ENCODE data around the gene ABR. TPM values are rescaled to one million over a fixed set of nuclear protein-coding genes. Genes with fewer than 3 reads are reported as not detected.

Gene ABR
- 100 to 1,000 TPM in 2 of 4 donors, 10 to 100 TPM in 2; 35.4 to 192 (median 138) TPM for total RNA-seq

DNA sequence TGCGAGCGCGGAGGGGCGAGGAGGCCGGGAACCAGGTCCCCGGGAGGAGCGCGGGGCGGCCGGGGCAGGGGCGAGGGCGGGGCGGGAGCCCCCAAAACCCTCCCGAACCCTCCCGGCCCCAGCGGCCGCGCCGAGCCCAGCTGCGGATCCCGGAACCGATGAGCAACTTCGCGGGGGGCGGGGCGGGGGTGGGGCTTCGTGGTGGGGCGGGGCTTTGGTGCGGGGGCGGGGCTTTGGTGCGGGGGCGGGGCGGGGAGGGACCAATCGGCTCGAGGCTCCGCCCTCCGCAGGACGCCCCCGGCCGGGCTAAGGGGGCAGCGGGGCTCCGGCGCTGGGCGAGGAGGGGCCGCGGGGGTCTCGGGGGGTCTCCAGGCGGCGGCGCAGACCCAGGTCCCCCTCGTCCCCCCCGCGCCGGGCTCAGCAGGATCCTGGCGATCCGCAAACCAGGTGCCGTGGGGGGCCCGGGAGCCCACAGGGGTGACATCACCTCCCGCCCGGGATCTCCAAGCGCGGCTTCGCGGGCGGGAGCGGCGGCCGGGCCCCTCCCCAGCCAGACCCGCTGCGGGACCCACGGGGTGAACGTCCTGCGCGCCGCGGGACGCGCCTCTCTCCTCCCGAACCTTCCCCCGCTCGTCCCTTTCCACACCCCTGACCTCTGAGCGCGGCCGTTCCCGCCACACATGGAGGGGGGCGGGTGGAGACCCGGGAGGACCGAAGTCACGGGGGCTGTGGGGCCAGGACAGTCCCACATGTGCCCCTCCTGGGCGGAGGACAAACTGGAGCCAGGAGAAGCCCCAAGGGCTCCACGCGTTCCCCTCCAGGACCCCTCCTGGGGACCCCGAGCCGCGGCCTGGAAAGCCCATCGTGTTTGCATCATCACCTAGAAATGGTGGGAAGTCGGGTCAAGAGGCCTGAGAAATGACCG, at the start of gene ABR:
ABR (minus strand) TSS at position 164 of the 925 bp plus-strand sequence. CDS start 254 bp downstream, outside the sequence.
- peak; percentile 75 for DNase-seq
- Histone ChIP-seq H3K27me3 (no peaks in the 10 kb centered on the region), H3K9me3 (no peaks in the 10 kb centered on the region), H3K4me1 (peaks cover 0 to 14% of the 10 kb centered on the region in 2 donors), H3K36me3 (no peaks in the 10 kb centered on the region), H3K4me3 (peak within 1 kb of the TSS; percentile 80 to 86), H3K27ac (peak within 1 kb of the TSS; percentile 79 to 93)
- TF ChIP-seq, protein P1, sequence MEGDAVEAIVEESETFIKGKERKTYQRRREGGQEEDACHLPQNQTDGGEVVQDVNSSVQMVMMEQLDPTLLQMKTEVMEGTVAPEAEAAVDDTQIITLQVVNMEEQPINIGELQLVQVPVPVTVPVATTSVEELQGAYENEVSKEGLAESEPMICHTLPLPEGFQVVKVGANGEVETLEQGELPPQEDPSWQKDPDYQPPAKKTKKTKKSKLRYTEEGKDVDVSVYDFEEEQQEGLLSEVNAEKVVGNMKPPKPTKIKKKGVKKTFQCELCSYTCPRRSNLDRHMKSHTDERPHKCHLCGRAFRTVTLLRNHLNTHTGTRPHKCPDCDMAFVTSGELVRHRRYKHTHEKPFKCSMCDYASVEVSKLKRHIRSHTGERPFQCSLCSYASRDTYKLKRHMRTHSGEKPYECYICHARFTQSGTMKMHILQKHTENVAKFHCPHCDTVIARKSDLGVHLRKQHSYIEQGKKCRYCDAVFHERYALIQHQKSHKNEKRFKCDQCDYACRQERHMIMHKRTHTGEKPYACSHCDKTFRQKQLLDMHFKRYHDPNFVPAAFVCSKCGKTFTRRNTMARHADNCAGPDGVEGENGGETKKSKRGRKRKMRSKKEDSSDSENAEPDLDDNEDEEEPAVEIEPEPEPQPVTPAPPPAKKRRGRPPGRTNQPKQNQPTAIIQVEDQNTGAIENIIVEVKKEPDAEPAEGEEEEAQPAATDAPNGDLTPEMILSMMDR (IDR thresholded peaks at IDR 0.05) = no peak
- TF ChIP-seq POLR2A (IDR thresholded peaks at IDR 0.05) = peak in 1 of 2 donors; percentile 83
- intact Hi-C loops (cut with DNase I; ENCODE audit: low total_unique reads) = no loop called here

- H3K4me3 ChIP-seq = peak overlapping the region; percentile 18 to 38
- peaks cover 0 to 22% of the 10 kb centered on the region in 2 donors for H3K4me1 ChIP-seq
- H3K36me3 ChIP-seq = no peaks in the 10 kb centered on the region
- TF ChIP-seq POLR2A (IDR thresholded peaks at IDR 0.05) = peak in 1 of 2 donors; percentile 27
- TF ChIP-seq, protein P1 (IDR thresholded peaks at IDR 0.05) = no peak
- peak overlapping the region; percentile 5 to 29 for H3K27ac ChIP-seq
- intact Hi-C loops (cut with DNase I; ENCODE audit: low total_unique reads) = no loop called here
- DNase-seq = peak in 1 of 2 donors; percentile 37
- H3K9me3 ChIP-seq = no peaks in the 10 kb centered on the region
- H3K27me3 ChIP-seq = peaks cover 4 to 13% of the 10 kb centered on the region in 2 donors
These were observed 49.6 kb upstream of the ABR start for GRCh38 chr17:1229349-1229899.

DNA sequence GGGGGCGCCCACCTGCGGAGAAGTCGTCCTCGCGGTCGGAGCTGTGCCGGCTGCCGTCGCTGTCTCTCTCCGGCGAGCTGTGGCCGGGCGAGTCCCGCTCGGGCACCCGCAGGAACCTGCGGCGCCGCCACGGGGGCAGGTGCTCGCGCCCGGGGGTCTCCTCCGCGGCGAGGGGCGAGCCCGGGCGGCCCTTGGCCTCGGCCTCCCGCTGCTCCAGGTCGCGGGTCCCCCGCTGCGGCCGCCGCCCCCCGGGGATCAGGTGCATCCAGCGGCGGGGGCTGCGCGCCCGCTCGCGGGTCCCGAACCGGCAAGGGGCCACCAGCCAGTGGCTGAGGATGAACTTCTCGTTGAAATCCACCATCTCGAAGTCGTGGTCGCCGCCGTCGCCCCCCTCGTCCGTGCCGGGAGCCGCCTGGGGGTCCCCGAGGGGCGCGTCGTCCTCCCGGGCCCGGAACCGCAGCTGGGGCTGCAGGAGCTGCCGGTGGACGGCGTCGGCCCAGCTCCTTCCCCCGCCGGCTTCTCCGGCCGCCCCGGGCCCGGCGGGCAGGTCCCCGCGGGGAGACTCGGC, 49.1 kb upstream of the ABR start:
- Histone ChIP-seq H3K4me3 (peak overlapping the region; percentile 18 to 38), H3K36me3 (no peaks in the 10 kb centered on the region), H3K4me1 (peaks cover 0 to 22% of the 10 kb centered on the region in 2 donors), H3K9me3 (no peaks in the 10 kb centered on the region), H3K27ac (peak overlapping the region in 1 of 2 donors; percentile 29), H3K27me3 (peaks cover 4 to 13% of the 10 kb centered on the region in 2 donors)
- no peak for DNase-seq
- intact Hi-C loops (cut with DNase I; ENCODE audit: low total_unique reads) = no loop called here
- TF ChIP-seq, protein P1 (IDR thresholded peaks at IDR 0.05) = no peak
- TF ChIP-seq POLR2A (IDR thresholded peaks at IDR 0.05) = no peak

DNA sequence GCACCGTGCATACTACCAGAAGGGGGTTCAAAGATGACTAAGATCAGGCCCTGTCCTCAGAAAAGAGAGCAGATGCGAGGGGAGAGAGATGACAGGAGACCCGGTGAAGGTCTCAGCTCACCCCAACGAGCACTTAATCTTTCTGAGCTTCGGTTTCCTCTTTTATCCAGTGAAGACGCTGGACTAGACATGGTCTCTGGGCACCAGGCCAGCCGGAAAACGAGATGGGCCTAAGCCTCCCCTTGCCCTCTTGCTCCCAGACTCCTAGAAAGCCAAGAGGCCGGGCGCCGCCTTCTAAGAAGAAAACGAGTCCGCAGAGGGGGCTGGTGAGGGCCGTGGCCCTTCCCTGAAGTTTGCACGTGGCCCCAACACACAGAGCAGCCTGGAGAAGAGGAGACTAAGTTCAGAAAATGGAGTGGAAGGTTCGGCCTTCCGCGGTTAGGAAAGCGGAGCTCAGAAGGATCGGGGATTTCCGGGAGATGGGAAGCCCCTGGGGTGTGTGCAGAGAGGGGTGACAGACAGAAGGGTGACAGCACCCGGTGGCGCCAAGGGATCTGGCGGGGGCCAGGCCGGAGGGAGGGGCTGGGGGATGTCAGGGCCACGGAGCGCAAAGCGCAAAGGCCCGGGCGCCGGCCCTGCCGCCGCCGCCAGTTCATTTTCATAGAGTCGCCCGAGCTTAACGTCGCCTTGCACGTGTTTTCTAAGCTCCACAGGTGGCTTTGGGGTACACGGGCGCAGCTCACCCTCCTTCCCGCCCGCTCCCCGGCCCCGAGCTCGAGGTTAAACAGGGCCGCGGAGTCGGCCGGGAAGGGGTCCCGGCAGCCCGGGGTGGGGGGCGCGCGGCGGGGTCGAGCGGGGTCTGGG, 48.4 kb upstream of the ABR start:
- peak overlapping the region; percentile 11 to 38 for H3K4me3 ChIP-seq
- H3K9me3 ChIP-seq = no peaks in the 10 kb centered on the region
- H3K27ac ChIP-seq = peak overlapping the region in 1 of 2 donors; percentile 11
- intact Hi-C loops (cut with DNase I; ENCODE audit: low total_unique reads) = no loop called here
- DNase-seq = no peak
- H3K36me3 ChIP-seq = no peaks in the 10 kb centered on the region
- no peak for TF ChIP-seq POLR2A (IDR thresholded peaks at IDR 0.05)
- TF ChIP-seq, protein P1 (IDR thresholded peaks at IDR 0.05) = no peak
- peaks cover 0 to 22% of the 10 kb centered on the region in 2 donors for H3K4me1 ChIP-seq
- H3K27me3 ChIP-seq = peaks cover 4 to 13% of the 10 kb centered on the region in 2 donors
